ENCODE results near the gene IL1A. TPM values are rescaled to one million over a fixed set of nuclear protein-coding genes. Genes with fewer than 3 reads are reported as not detected.
A peak's percentile ranks its signal among the peaks of the same experiment; 100 is the strongest.

IL1A gene
- total and polyA plus RNA-seq, 9 of the 15 experiments (the other 6 are each of a cell fraction or from before 2014, with no cell fraction given), result 0.03 to 0.27 (median 0.14) TPM; not detected in 2

DNA sequence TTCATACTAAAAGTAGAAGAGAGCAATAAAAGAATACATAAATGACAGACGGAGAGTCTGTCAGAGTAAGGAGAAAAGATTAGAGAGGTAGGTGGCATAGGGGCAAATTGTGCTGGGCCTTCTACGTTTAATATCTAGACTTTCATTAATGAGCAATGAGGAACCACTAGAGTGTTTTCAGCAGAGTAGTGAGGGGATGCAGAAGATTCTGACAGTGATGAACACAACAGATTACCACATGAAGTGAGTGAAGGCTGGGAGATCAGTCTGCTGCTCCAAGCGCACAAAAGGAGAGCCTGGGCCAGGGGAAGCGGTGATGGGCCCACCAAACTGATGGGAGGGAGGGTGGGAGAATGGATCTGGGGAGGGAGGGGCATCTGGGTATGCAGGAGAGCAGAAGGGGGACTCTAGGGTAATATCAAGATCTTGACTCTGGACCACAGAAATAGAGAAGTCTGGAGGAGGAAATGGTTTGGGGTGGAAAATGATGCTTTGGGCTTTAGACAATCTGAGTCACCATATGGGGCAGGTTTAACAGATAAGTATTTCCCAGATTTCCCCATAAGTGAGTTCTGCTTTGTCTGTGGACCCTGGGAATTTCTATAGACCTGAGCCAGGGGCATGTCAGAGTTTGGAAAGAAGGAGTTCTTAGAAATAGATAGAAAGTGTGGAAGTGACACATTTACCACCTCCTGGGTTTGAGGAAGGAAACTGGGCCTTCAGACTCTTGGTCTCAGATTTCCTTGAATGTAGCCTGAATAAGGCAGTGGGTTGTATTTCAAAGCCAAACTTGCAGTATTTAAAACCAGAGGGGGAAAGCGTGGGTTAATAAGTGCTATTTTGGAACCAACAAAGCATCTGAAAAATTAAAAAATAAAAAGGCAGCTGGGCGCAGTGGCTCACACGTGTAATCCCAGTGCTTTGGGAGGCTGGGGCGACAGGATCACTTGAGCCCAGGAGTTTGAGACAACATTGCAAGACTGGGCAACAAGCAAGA lies 15.0 kb upstream of the IL1A start (continued):
- TF ChIP-seq, protein P1, sequence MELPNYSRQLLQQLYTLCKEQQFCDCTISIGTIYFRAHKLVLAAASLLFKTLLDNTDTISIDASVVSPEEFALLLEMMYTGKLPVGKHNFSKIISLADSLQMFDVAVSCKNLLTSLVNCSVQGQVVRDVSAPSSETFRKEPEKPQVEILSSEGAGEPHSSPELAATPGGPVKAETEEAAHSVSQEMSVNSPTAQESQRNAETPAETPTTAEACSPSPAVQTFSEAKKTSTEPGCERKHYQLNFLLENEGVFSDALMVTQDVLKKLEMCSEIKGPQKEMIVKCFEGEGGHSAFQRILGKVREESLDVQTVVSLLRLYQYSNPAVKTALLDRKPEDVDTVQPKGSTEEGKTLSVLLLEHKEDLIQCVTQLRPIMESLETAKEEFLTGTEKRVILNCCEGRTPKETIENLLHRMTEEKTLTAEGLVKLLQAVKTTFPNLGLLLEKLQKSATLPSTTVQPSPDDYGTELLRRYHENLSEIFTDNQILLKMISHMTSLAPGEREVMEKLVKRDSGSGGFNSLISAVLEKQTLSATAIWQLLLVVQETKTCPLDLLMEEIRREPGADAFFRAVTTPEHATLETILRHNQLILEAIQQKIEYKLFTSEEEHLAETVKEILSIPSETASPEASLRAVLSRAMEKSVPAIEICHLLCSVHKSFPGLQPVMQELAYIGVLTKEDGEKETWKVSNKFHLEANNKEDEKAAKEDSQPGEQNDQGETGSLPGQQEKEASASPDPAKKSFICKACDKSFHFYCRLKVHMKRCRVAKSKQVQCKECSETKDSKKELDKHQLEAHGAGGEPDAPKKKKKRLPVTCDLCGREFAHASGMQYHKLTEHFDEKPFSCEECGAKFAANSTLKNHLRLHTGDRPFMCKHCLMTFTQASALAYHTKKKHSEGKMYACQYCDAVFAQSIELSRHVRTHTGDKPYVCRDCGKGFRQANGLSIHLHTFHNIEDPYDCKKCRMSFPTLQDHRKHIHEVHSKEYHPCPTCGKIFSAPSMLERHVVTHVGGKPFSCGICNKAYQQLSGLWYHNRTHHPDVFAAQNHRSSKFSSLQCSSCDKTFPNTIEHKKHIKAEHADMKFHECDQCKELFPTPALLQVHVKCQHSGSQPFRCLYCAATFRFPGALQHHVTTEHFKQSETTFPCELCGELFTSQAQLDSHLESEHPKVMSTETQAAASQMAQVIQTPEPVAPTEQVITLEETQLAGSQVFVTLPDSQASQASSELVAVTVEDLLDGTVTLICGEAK (IDR thresholded peaks at IDR 0.05), result no peak
- TF ChIP-seq, protein P1 (CRISPR knock-in tag; IDR thresholded peaks at IDR 0.05), result no peak
- TF ChIP-seq, protein P2, sequence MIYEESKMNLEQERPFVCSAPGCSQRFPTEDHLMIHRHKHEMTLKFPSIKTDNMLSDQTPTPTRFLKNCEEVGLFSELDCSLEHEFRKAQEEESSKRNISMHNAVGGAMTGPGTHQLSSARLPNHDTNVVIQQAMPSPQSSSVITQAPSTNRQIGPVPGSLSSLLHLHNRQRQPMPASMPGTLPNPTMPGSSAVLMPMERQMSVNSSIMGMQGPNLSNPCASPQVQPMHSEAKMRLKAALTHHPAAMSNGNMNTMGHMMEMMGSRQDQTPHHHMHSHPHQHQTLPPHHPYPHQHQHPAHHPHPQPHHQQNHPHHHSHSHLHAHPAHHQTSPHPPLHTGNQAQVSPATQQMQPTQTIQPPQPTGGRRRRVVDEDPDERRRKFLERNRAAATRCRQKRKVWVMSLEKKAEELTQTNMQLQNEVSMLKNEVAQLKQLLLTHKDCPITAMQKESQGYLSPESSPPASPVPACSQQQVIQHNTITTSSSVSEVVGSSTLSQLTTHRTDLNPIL (CRISPR knock-in tag; IDR thresholded peaks at IDR 0.05), result no peak
- TF ChIP-seq ZNF384 (IDR thresholded peaks at IDR 0.05; ENCODE audit: low read depth, low read length) (no peak), SMARCC2 (IDR thresholded peaks at IDR 0.05; ENCODE audit: low read depth) (no peak), MTA3 (IDR thresholded peaks at IDR 0.05; ENCODE audit: borderline replicate concordance) (no peak), MECOM (CRISPR knock-in tag; IDR thresholded peaks at IDR 0.05) (no peak), HDAC2 (IDR thresholded peaks at IDR 0.05) (no peak), ZKSCAN8 (CRISPR knock-in tag; IDR thresholded peaks at IDR 0.05) (no peak), RNF2 (IDR thresholded peaks at IDR 0.05) (no peak), POLR3A (IDR thresholded peaks at IDR 0.05; ENCODE audit: borderline replicate concordance, extremely low read depth, insufficient read depth, insufficient read length) (no peak), ZNF23 (CRISPR knock-in tag; IDR thresholded peaks at IDR 0.05) (no peak), NEUROD1 (IDR thresholded peaks at IDR 0.05; ENCODE audit: borderline replicate concordance, low read depth, low read length, partially characterized antibody) (no peak), SMARCE1 (IDR thresholded peaks at IDR 0.05) (peak; percentile 28; the same call in 1 of the 2 replicates), SPI1 (IDR thresholded peaks at IDR 0.05; ENCODE audit: borderline replicate concordance, low read depth, low read length) (peak; percentile 67; the same call in 1 of the 2 replicates), TCF3 (CRISPR knock-in tag; IDR thresholded peaks at IDR 0.05) (peak; percentile 42; the same call in 1 of the 2 replicates)
- TF ChIP-seq, protein P3, sequence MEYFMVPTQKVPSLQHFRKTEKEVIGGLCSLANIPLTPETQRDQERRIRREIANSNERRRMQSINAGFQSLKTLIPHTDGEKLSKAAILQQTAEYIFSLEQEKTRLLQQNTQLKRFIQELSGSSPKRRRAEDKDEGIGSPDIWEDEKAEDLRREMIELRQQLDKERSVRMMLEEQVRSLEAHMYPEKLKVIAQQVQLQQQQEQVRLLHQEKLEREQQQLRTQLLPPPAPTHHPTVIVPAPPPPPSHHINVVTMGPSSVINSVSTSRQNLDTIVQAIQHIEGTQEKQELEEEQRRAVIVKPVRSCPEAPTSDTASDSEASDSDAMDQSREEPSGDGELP (CRISPR knock-in tag; IDR thresholded peaks at IDR 0.05; ENCODE audit: borderline replicate concordance), result no peak

All from K562 (cell line).